Measurements from ENCODE around the gene RUNX2.

The RUNX2 gene

GRCh38 chr6:45416700-45417099, 88.6 kb downstream of the RUNX2 start:
- no peak for FAIRE-seq
- no peak for TF ChIP-seq POLR2A (IDR thresholded peaks at IDR 0.05; ENCODE audit: low read depth, low read length)
- no peak for TF ChIP-seq POLR2AphosphoS5 (IDR thresholded peaks at IDR 0.05; ENCODE audit: low read depth, low read length)
- TF ChIP-seq TAF1 (IDR thresholded peaks at IDR 0.05; ENCODE audit: borderline replicate concordance, low read depth, low read length), result no peak
- no peak for DNase-seq (ENCODE audit: insufficient read length)

DNA sequence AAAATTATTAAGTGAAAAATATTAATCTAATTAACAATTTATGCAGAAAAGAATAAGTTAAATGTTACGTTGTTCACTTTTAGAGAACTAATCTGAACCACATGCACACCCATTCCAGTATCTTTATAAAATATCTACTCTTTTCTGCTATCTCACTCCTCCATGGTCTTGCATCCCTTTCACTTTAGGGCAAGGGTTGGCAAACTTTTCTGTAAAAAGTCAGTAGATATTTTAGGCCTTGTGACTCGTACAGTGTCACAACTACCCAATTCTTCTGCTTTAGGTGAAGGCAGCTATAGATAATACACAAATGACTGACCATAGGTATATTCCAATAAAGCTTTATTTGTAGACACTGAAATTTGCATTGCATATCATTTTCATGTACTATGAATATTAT, 89.3 kb downstream of the RUNX2 start:
- FAIRE-seq, result no peak
- no peak for DNase-seq (ENCODE audit: insufficient read length)
- TF ChIP-seq POLR2AphosphoS5 (IDR thresholded peaks at IDR 0.05; ENCODE audit: low read depth, low read length), result no peak
- no peak for TF ChIP-seq POLR2A (IDR thresholded peaks at IDR 0.05; ENCODE audit: low read depth, low read length)
- no peak for TF ChIP-seq TAF1 (IDR thresholded peaks at IDR 0.05; ENCODE audit: borderline replicate concordance, low read depth, low read length)

GRCh38 chr6:45419571-45420082, 91.5 kb downstream of the RUNX2 start:
- FAIRE-seq (no peak), DNase-seq (ENCODE audit: insufficient read length) (no peak)
- TF ChIP-seq POLR2AphosphoS5 (IDR thresholded peaks at IDR 0.05; ENCODE audit: low read depth, low read length) (no peak), POLR2A (IDR thresholded peaks at IDR 0.05; ENCODE audit: low read depth, low read length) (no peak), TAF1 (IDR thresholded peaks at IDR 0.05; ENCODE audit: borderline replicate concordance, low read depth, low read length) (no peak)

GRCh38 chr6:45420083-45420908, 92.2 kb downstream of the RUNX2 start:
- no peak for DNase-seq (ENCODE audit: insufficient read length)
- TF ChIP-seq POLR2A (IDR thresholded peaks at IDR 0.05; ENCODE audit: low read depth, low read length), result no peak
- TF ChIP-seq POLR2AphosphoS5 (IDR thresholded peaks at IDR 0.05; ENCODE audit: low read depth, low read length), result no peak
- TF ChIP-seq TAF1 (IDR thresholded peaks at IDR 0.05; ENCODE audit: borderline replicate concordance, low read depth, low read length), result no peak
- no peak for FAIRE-seq

DNA sequence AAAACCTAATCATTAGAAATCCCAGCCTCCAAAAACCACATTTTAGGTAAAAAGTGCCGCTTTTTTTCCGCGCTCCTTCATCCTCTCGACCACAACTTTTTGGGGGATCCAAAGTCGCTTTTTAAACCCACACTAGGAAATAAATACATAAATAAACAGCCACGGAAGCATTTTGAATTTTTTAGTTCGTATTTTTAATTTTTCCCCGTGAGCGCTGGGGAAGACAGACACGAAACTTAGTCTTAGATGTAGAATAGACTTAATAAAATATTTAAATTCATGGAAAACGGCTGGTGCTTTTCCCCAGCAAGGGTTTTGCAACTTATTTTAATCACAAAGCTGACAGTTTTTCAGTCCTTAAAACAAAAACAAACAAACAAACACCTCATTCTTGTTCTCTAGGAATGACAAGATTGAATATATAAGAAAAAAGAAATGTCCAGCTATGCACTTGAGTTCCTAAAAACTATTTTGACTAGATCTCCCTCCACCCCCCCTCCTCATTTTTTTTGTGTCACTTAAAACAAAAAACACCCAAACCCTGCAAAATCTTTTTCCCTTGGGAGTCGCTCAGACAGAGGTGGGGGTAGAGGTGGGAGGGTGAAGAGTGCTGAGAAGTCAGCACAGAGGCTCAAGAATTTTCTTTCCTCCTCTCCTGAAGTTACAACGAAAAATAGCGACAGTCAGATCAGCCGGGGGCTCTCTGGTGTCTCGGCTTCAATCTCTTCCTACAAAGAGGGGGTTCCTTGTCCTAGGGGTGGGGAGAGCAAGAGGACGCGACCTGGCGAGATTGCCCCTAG, 93.0 kb downstream of the RUNX2 start:
- FAIRE-seq (no peak), DNase-seq (ENCODE audit: insufficient read length) (no peak)
- TF ChIP-seq POLR2AphosphoS5 (IDR thresholded peaks at IDR 0.05; ENCODE audit: low read depth, low read length), result no peak
- TF ChIP-seq TAF1 (IDR thresholded peaks at IDR 0.05; ENCODE audit: borderline replicate concordance, low read depth, low read length), result no peak
- TF ChIP-seq POLR2A (IDR thresholded peaks at IDR 0.05; ENCODE audit: low read depth, low read length), result no peak

GRCh38 chr6:45421709-45422502, 93.8 kb downstream of the RUNX2 start:
- TF ChIP-seq POLR2AphosphoS5 (IDR thresholded peaks at IDR 0.05; ENCODE audit: low read depth, low read length), result no peak
- TF ChIP-seq TAF1 (IDR thresholded peaks at IDR 0.05; ENCODE audit: borderline replicate concordance, low read depth, low read length), result no peak
- TF ChIP-seq POLR2A (IDR thresholded peaks at IDR 0.05; ENCODE audit: low read depth, low read length), result no peak
- FAIRE-seq (no peak), DNase-seq (ENCODE audit: insufficient read length) (peak; percentile 20)

GRCh38 chr6:45422503-45423110, 94.5 kb downstream of the RUNX2 start:
- TF ChIP-seq POLR2A (IDR thresholded peaks at IDR 0.05; ENCODE audit: low read depth, low read length) (no peak), TAF1 (IDR thresholded peaks at IDR 0.05; ENCODE audit: borderline replicate concordance, low read depth, low read length) (no peak)
- FAIRE-seq, result no peak
- no peak for DNase-seq (ENCODE audit: insufficient read length)

GRCh38 chr6:45423111-45423823, 95.1 kb downstream of the RUNX2 start:
- FAIRE-seq (no peak), DNase-seq (ENCODE audit: insufficient read length) (no peak)
- TF ChIP-seq POLR2A (IDR thresholded peaks at IDR 0.05; ENCODE audit: low read depth, low read length) (no peak), TAF1 (IDR thresholded peaks at IDR 0.05; ENCODE audit: borderline replicate concordance, low read depth, low read length) (no peak), POLR2AphosphoS5 (IDR thresholded peaks at IDR 0.05; ENCODE audit: low read depth, low read length) (no peak)

GRCh38 chr6:45423824-45424450, 95.8 kb downstream of the RUNX2 start:
- TF ChIP-seq TAF1 (IDR thresholded peaks at IDR 0.05; ENCODE audit: borderline replicate concordance, low read depth, low read length) (no peak), POLR2AphosphoS5 (IDR thresholded peaks at IDR 0.05; ENCODE audit: low read depth, low read length) (no peak), POLR2A (IDR thresholded peaks at IDR 0.05; ENCODE audit: low read depth, low read length) (no peak)
- DNase-seq (ENCODE audit: insufficient read length) (no peak), FAIRE-seq (no peak)

- no peak for TF ChIP-seq POLR2AphosphoS5 (IDR thresholded peaks at IDR 0.05; ENCODE audit: low read depth, low read length)
- TF ChIP-seq POLR2A (IDR thresholded peaks at IDR 0.05; ENCODE audit: low read depth, low read length), result no peak
- TF ChIP-seq TAF1 (IDR thresholded peaks at IDR 0.05; ENCODE audit: borderline replicate concordance, low read depth, low read length), result no peak
- no peak for DNase-seq (ENCODE audit: insufficient read length)
- FAIRE-seq, result no peak
Measured at GRCh38 chr6:45424451-45424861, 96.3 kb downstream of the RUNX2 start.
